ENCODE measurements around the gene CDK5RAP1. TPM values are rescaled to one million over a fixed set of nuclear protein-coding genes. Genes with fewer than 3 reads are reported as not detected.

Gene CDK5RAP1
- total RNA-seq, 1 experiment from 2014 or later: 25.5 TPM

DNA sequence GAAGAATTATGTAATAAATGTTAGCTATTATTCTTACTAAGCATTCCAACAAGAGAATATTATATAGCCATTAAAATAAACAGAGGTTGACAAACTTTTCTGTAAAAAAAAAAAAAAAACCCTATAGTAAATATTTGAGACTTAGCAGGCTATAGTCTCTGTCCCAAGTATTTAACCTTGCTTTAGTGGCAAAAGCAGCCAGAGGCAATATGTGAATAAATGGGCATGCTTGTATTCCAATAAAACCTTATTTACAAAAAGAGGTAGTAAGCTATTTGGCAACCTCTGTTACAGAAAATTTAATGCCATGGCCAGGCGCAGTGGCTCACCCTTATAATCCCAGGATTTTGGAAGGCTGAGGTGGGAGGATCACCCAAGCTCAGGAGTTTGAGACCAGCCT lies 14.6 kb downstream of the CDK5RAP1 start:
- no peak for DNase-seq (ENCODE audit: low spot score)

- DNase-seq (ENCODE audit: low spot score): no peak
Observed at GRCh38 chr20:33377366-33377765, 24.0 kb downstream of the CDK5RAP1 start.

DNA sequence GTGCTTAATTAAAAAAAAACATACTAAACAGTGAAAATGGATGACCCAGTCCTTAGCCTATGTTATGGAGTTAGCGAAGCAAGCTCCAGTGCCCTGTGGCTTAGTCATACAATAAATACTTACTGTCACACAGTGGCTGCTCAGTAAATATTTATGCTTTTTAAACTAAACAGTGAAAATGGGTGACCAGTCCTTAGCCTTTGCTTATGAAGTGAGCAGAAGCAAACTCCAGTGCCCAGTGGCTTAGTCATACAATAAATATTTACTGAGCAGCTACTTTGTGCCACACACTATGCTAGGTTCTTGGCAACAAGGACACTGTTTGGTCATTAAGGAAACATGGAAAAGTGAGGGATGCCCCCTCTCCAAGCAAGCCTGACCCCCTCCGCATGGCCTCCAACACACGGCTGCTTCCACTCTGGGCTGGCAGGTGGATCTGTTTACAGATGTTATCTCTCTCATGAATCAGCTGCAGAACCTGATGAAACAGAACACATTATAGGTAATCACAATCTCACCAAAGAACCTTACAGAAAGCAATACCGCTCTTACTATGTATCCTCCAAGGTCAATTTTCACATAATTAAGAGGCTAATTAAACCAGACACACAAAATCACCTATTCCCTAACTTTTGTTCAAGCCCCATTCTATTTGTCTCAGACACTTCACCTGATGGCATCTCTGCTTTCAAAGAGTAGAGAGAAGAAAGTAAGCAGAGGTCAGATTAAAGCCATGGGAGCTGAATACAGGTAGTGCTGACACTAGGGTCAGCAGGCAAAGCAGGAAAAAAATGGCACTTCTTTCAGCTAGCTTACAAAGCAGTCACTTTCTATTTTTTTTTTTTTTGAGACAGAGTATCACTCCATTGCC lies 27.3 kb downstream of the CDK5RAP1 start:
- peak; percentile 97 for DNase-seq (ENCODE audit: low spot score)

DNA sequence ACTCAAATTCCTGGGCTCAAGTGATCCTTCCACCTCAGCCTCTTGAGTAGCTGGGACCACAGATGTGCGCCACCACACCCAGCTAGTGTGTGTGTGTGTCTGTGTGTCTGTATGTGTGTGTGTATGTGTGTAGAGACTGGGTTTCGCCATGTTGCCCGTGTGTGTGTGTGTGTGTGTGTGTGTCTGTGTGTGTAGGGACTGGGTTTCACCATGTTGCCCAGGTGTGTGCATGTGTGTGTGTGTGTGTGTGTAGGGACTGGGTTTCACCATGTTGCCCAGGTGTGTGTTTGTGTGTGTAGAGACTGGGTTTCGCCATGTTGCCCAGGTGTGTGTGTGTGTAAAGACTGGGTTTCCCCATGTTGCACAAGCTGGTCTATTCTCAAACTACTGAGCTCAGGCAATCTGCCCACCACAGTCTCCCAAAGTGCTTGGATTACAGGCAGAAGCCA lies 28.3 kb downstream of the CDK5RAP1 start:
- peak; percentile 28 for DNase-seq (ENCODE audit: low spot score)

DNA sequence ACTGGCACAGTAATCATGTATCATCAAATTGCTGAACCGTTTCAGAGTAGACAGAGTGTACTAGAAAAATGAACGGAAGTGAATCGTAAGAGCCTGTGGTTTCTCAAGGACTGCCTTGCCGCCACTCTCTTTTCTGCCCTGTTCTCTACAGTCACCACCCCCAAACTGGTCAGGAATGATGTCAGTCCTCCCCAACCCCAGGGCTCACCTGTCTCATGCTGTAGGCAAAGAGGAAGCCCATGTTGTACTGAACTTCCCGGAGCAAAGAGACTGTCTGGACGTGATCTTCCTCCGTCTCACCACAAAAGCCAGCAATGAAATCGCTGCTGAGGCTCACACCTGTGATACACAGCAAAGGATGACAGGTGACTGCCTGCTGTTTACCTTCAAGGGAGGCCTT lies 31.0 kb downstream of the CDK5RAP1 start:
- no peak for DNase-seq (ENCODE audit: low spot score)

DNA sequence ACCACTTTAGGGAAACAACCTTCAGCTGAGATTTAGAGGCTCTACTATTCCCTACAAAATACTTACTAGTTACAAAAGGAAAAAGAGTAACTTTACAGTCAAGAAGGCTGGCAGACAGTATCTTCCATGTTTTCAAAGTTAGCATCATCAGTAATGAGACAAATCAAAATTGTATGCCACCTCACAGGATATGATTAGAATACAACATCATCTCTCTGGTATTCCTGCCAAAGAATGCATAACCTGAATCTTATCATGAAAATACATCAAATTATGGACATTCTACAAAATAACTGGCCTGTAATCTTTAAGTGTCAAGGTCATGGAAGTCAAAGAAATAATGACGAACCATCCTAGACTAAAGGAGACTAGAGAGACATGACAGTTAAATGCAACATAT lies 38.4 kb downstream of the CDK5RAP1 start:
- no peak for DNase-seq (ENCODE audit: low spot score)

DNA sequence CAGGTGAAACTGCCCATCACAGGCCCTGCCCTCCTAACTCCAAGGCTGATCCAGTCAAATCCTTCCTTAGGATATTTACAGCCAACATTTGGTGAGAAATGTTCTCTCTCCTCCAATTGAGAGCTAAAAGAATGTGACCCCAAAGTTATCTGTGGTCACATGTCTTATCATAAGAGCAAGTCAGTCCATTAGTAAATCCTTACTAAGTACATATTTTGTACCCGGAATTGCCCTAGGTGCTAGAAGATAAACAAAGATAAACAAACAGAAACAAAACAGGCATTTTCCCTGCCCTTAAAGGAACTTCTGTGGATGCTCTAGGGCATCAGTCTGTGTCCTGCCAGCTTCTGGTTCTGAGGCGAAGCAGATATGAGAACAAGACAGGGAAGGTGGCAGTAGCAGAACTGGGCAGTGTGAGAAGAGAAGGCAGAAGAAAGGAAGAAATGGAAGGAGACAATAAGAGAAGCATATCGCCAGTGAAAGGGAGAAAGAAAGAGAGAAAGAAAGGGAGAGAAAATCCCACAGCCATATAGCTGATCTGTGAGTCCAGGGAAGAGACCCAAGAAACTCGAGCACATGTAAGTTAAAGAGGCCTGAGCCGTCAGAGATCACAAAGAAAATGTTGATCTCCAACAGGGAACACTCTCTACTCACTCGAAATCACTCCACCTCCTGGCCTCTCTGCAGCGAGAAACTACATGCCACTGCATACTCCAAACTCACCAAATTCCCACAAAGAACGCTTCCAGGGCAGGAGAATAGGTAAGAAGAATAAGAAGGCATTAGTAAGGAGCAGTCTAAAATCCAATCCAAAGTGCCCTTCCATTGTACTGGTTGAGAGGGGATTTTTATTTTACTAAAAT lies 41.7 kb downstream of the CDK5RAP1 start:
- DNase-seq (ENCODE audit: low spot score): no peak

- DNase-seq (ENCODE audit: low spot score): no peak
Observed at GRCh38 chr20:33353013-33353402, 48.3 kb downstream of the CDK5RAP1 start.

DNA sequence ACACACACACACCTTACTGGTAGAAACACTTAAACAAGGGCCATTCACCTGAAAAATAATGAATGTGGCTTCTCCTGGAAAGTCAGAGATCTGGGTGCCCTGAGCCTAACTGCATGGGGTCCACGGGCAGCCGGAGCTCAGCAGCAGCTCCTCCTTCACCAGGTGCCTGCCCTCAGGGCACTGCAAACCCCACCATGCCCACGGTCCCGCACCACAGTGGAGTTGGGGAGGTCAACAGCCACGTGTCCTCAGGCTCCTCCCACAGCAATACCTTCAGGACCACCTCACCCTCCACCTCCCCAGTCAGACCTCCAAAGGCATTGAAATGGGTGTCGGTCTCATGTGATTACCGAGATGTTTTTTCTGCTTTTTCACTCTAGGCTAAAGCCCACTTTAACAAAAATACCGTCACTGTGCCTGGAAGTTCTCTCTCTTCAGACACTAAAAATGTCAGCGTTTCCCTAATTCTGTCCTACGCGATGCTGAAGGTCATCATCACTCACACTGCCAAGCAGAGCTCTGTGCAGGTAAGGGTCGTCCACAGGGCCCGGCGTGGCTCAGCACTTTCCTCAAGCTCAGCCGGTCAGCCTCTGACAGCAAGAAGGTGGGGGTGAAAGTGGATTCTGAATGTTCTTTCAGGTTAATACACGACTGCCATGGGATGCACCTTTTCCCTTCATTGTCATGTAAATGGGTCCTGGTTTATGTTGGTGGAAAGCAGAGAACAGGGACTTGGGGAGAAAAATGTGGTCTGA lies 48.9 kb downstream of the CDK5RAP1 start:
- DNase-seq (ENCODE audit: low spot score): no peak

- no peak for DNase-seq (ENCODE audit: low spot score)
Observed at GRCh38 chr20:33351696-33352095, 49.6 kb downstream of the CDK5RAP1 start.

DNA sequence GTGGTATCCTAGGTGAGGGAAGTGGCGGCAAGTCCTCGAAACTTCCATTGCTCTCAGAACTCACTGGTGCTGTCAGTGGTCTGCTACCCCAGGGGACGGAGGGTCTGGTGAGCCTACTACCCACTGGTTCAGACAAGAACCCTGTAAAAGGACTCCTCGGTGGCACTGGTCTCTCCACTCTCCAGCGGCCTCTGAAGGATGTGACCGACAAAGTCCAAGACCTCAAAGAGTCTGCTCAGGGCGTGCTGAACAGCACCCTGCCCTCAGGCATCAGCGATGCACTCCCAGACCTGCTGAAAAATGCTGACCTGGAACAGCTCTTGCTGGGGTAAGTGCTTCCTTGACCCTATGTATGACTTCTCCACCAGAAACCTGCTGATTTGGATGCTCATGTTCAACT lies 51.8 kb downstream of the CDK5RAP1 start:
- DNase-seq (ENCODE audit: low spot score): no peak

DNA sequence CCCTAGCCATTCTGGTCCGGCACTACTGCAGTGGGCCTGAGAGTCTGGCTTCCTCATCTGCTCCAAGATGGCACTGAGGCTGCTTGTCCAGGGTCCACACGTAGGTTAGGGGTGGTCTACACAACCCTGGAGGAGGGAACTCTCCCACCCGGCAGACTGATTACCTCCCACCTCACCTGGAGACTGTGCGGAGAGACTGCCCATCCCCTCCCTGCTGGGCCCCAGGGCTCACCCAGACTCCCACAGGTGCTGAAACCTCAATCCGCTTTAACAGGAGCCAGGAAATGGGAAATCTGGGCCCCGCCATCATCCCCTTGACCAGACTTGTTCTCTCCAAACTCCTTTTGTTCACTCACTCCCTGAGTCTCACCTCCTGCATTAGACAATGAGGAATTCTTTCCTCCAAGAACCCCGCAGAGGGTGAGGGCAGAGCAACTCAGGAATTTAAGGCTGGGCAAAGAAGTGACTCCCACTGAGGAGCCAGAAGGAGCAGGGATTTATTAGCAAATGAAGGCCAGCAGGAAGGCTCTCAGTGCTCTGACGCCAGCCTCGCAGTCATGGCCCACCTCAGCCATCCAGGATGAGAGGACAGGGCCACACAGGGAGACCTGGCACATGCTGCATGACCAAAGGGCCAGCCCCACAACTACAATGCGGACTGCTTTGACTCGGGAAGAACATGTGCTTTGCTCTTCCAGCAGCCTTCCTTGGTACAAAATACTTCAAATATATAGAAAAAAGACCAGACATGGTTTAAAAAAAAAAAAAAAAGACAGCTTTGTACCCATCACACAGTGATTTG lies 53.0 kb downstream of the CDK5RAP1 start:
- no peak for DNase-seq (ENCODE audit: low spot score)

GRCh38 chr20:33345342-33345741 lies 56.0 kb downstream of the CDK5RAP1 start:
- no peak for DNase-seq (ENCODE audit: low spot score)

DNA sequence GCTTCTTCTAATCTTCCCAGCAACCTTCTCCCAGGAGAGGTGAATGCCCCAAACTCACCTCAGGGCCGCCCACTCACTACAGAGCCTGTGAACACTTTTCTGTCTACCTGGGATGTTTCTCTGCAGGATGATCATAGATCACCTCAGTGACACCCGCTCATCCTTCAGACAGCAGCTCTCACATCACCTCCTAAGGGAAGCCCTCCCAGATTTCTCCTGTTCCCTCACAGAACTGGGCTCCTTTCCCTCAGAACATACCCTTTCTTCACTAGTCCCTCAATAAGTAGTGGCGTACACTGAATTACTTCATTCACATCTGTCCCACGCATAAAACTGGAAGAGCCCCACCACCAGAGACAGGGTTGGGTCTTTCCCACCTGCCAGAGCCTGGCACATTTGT lies 57.8 kb downstream of the CDK5RAP1 start:
- DNase-seq (ENCODE audit: low spot score): no peak

GRCh38 chr20:33339515-33340058 lies 61.7 kb downstream of the CDK5RAP1 start:
- DNase-seq (ENCODE audit: low spot score): no peak

GRCh38 chr20:33338467-33339258 lies 62.7 kb downstream of the CDK5RAP1 start:
- DNase-seq (ENCODE audit: low spot score): no peak

DNA sequence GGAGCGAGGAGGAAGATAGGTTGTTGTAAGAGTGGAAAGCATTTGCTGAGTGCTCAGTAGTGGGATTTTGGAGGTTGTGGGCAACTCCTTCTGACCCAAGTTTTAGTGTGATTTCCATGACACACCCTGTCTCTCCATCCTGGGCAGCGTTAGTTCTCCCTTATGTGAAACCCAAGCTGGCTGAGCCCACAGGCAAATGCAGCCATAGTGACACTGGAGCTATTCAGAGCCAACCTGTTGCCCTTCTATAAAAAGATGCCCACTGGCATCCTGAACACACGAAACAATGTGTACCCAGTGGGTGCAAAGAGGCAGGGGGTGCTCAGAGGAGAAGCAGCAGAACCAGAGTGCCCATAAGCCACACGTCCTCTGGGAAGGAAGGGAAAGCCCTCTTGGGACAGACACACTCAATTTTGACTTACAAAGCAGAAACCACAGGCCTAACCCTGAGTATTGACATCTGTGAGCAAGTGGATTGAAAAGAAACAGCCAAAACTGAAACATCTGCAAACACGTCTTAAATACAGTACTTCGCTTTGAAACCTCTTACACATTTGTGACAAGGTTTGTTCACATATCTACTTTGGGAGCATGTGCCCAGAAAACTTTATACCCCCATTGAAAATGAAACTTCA lies 63.7 kb downstream of the CDK5RAP1 start:
- DNase-seq (ENCODE audit: low spot score): no peak

- no peak for DNase-seq (ENCODE audit: low spot score)
Observed at GRCh38 chr20:33337119-33337518, 64.2 kb downstream of the CDK5RAP1 start.

DNA sequence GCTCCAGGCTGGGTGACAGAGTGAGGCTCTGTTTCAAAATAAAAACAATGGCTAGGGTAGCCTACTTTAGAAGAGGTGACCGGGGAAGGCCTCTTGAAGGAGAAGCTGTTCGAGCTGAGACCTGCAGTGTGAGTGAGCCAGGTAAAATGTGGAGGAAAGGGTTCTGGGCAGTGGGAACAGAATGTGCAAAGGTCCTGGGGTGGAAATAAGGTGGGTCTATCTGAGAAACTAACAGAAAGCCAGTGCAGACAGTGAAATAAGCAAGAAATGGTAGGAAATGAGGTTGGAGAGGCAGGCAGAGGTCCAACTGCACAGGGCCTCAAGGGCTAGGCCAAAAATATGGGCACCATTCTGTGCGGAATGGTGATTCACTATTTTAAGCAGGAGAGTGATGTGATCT lies 64.9 kb downstream of the CDK5RAP1 start:
- DNase-seq (ENCODE audit: low spot score): no peak

DNA sequence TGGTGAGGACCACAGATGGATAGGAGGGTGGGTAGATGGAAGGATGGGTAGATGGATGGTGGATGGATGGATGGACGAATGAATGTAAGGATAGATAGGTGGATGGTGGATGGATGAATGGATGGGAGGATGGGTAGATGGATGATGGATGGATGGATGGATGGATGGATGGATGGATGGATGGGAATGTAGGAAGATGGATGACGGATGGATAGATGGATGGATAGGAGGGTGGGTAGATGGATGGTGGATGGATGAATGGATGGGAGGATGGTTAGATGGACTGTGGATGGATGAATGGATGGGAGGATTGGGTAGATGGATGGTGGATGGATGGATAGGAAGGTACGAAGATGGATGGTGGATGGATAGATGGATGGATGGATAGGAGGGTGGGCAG lies 67.2 kb downstream of the CDK5RAP1 start:
- DNase-seq (ENCODE audit: low spot score): no peak

Data from H4 (cell line).